SU-DHL-6 (cell line): ENCODE results near the gene ALDH16A1.

Experiments used
- H2AFZ ChIP-seq: fragments of 200-600 bp; sonication (generic); 2 replicates; pipeline ENCODE4 v1.6.1; 2014; ENCODE audit warnings: low read depth, mild to moderate bottlenecking, moderate library complexity, mixed read lengths, antibody characterized with exemption, low read length; ENCODE audit not compliant: severe bottlenecking
- H3F3A ChIP-seq: fragments of 200-600 bp; shearing (Covaris generic); 2 replicates; pipeline ENCODE4 v1.6.0; 2016; ENCODE audit warnings: antibody characterized with exemption, mild to moderate bottlenecking; ENCODE audit not compliant: insufficient read depth
- H3K27ac ChIP-seq: fragments of 200-600 bp; sonication (generic); 2 replicates; pipeline ENCODE4 v1.5.1; 2016; ENCODE audit warnings: low read depth, mild to moderate bottlenecking, low read length, moderate library complexity, mixed read lengths
- H3K27me3 ChIP-seq: fragments of 200-600 bp; sonication (generic), shearing (Covaris generic); 2 replicates; pipeline ENCODE4 v1.6.0; 2014; ENCODE audit warnings: mild to moderate bottlenecking, low read length
- H3K36me3 ChIP-seq: fragments of 200-600 bp; sonication (generic); 2 replicates; pipeline ENCODE4 v1.6.1; 2014; ENCODE audit warnings: mild to moderate bottlenecking, low read length, mixed read lengths
- H3K4me2 ChIP-seq: fragments of 300-600, 200-600 bp; shearing (Covaris generic), sonication (generic); 2 replicates; pipeline ENCODE4 v1.6.0; 2014; ENCODE audit warnings: low read length, low read depth, mild to moderate bottlenecking; ENCODE audit not compliant: poor library complexity, severe bottlenecking
- H3K4me3 ChIP-seq: fragments of 200-600 bp; sonication (generic); 2 replicates; pipeline ENCODE4 v1.5.1; 2014; ENCODE audit warnings: antibody characterized with exemption, low read length, mild to moderate bottlenecking, mixed read lengths; ENCODE audit not compliant: insufficient read depth, poor library complexity, severe bottlenecking
- H3K79me2 ChIP-seq: fragments of 200-600 bp; sonication (generic); 2 replicates; pipeline ENCODE4 v1.6.1; 2014; ENCODE audit warnings: mild to moderate bottlenecking, low read length, moderate library complexity; ENCODE audit not compliant: insufficient read depth
- H3K9ac ChIP-seq: fragments of 200-600 bp; sonication (generic); 2 replicates; pipeline ENCODE4 v1.7.0; 2014; ENCODE audit warnings: mild to moderate bottlenecking, low read length
- H3K9me2 ChIP-seq: fragments of 200-600 bp; sonication (generic); replicated peaks from 2 replicates; pipeline ENCODE4 v1.6.1; 2014; ENCODE audit warnings: low read length; ENCODE audit not compliant: insufficient read depth
- H3K9me3 ChIP-seq: fragments of 200-600 bp; sonication (generic); 2 replicates; pipeline ENCODE4 v1.6.1; 2014; ENCODE audit warnings: low read length, mixed read lengths; ENCODE audit not compliant: insufficient read depth
- H4K20me1 ChIP-seq: fragments of 200-600 bp; sonication (generic); 2 replicates; pipeline ENCODE4 v1.6.1; 2014; ENCODE audit warnings: low read depth, mild to moderate bottlenecking, antibody characterized with exemption, low read length, moderate library complexity, mixed read lengths
- CTCF ChIP-seq: fragments of 200-600 bp; sonication (generic); IDR thresholded peaks from one replicate; pipeline ENCODE4 v1.5.1; 2017; ENCODE audit warnings: antibody characterized with exemption, mild to moderate bottlenecking, low read length, moderate library complexity; ENCODE audit not compliant: insufficient read depth, poor library complexity, severe bottlenecking
- EZH2phosphoT487 ChIP-seq: fragments of 200-600 bp; sonication (generic), shearing (Covaris generic); conservative IDR thresholded peaks from 2 replicates; pipeline ENCODE4 v1.6.1; 2018; ENCODE audit warnings: mild to moderate bottlenecking, antibody characterized with exemption, low read length, moderate library complexity, mixed read lengths

Gene ALDH16A1

GRCh38 chr19:49447485-49448431 is 5.3 kb upstream of the ALDH16A1 start:
- H3K9ac ChIP-seq = no peak overlapping the region
- H3K27me3 ChIP-seq = no peaks in the 10 kb centered on the region
- no peaks in the 10 kb centered on the region for H3K36me3 ChIP-seq
- H3K4me3 ChIP-seq = no peak overlapping the region
- H3K27ac ChIP-seq = no peak overlapping the region
- H3F3A ChIP-seq = peaks cover 14% of the 10 kb centered on the region
- no peaks in the 10 kb centered on the region for H3K9me2 ChIP-seq
- H4K20me1 ChIP-seq = no peaks in the 10 kb centered on the region
- H3K9me3 ChIP-seq = no peaks in the 10 kb centered on the region
- peaks cover 17% of the 10 kb centered on the region for H3K79me2 ChIP-seq
- H3K4me2 ChIP-seq = no peak overlapping the region
- no peak for TF ChIP-seq CTCF
- no peak for TF ChIP-seq EZH2phosphoT487
- no peak overlapping the region for H2AFZ ChIP-seq

- Histone ChIP-seq H3K36me3 (no peaks in the 10 kb centered on the region), H3K9ac (no peak overlapping the region), H3K9me2 (no peaks in the 10 kb centered on the region), H3K27me3 (no peaks in the 10 kb centered on the region), H2AFZ (no peak overlapping the region), H4K20me1 (no peaks in the 10 kb centered on the region), H3K4me3 (no peak overlapping the region), H3K9me3 (no peaks in the 10 kb centered on the region), H3K79me2 (peaks cover 17% of the 10 kb centered on the region), H3F3A (peaks cover 20% of the 10 kb centered on the region), H3K4me2 (no peak overlapping the region), H3K27ac (no peak overlapping the region)
- TF ChIP-seq EZH2phosphoT487 (no peak), CTCF (no peak)
Measured at GRCh38 chr19:49448432-49448786, 4.6 kb upstream of the ALDH16A1 start.

GRCh38 chr19:49450405-49450804 is 2.6 kb upstream of the ALDH16A1 start:
- no peaks in the 10 kb centered on the region for H3K27me3 ChIP-seq
- no peaks in the 10 kb centered on the region for H3K36me3 ChIP-seq
- peak overlapping the region; percentile 98 for H3K9ac ChIP-seq
- no peaks in the 10 kb centered on the region for H3K9me3 ChIP-seq
- H3K9me2 ChIP-seq = no peaks in the 10 kb centered on the region
- no peaks in the 10 kb centered on the region for H4K20me1 ChIP-seq
- TF ChIP-seq EZH2phosphoT487 (no peak), CTCF (no peak)
- 0 out of 2 replicates have a peak overlapping the region, but pooled peaks have one; percentile 17 for H3K27ac ChIP-seq
- peaks cover 15% of the 10 kb centered on the region for H3F3A ChIP-seq
- peak overlapping the region; percentile 85 for H3K4me2 ChIP-seq
- H3K79me2 ChIP-seq = peaks cover 30% of the 10 kb centered on the region
- peak overlapping the region; percentile 99 for H3K4me3 ChIP-seq
- H2AFZ ChIP-seq = no peak overlapping the region
